ENCODE results near the gene PROCA1. TPM values are rescaled to one million over a fixed set of nuclear protein-coding genes. Genes with fewer than 3 reads are reported as not detected.

Gene PROCA1
- total RNA-seq, 1 experiment from 2014 or later: 4.6 TPM

DNA sequence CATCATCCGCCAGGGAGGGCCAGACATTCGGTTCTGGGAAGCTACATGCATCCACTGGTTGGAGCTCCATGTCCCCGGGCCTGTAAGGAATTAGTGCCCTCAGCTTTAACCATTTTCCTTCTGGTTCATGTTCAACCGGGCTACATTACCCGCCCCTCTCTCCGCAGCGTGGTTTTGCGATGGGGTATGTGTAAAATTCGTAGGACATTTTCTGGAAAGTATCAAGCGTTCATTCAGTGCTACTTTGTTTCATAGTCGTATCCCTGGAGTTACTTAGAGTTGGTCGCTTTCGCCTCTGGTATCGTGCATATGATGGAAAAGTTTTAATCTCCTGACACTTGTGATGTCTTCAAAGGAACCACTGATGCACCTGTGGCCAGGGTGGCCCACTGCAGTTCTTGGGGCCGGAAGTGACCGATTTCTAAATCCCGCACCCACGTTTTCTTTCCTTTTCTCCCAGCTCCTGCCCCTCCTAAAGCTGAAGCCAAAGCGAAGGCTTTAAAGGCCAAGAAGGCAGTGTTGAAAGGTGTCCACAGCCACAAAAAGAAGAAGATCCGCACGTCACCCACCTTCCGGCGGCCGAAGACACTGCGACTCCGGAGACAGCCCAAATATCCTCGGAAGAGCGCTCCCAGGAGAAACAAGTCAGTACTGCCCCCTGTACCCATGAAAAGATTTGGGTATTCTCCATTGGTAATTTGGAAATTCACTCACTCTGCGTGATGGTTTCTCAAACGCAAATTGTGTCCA is 8.7 kb upstream of the PROCA1 start:
- TF ChIP-seq, protein P1, sequence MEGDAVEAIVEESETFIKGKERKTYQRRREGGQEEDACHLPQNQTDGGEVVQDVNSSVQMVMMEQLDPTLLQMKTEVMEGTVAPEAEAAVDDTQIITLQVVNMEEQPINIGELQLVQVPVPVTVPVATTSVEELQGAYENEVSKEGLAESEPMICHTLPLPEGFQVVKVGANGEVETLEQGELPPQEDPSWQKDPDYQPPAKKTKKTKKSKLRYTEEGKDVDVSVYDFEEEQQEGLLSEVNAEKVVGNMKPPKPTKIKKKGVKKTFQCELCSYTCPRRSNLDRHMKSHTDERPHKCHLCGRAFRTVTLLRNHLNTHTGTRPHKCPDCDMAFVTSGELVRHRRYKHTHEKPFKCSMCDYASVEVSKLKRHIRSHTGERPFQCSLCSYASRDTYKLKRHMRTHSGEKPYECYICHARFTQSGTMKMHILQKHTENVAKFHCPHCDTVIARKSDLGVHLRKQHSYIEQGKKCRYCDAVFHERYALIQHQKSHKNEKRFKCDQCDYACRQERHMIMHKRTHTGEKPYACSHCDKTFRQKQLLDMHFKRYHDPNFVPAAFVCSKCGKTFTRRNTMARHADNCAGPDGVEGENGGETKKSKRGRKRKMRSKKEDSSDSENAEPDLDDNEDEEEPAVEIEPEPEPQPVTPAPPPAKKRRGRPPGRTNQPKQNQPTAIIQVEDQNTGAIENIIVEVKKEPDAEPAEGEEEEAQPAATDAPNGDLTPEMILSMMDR (conservative IDR thresholded peaks at IDR 0.05; ENCODE audit: low read depth, low read length): 0 out of 2 replicates have a peak, but pooled peaks have one; percentile 16
- TF ChIP-seq EZH2 (IDR thresholded peaks at IDR 0.05; ENCODE audit: borderline replicate concordance, low read depth, low read length, poor library complexity, severe bottlenecking): no peak
- POLR2A ChIA-PET (ENCODE audit: low non-redundant PET): interaction anchor here (0.5 to 1.1 kb wide), 5 partner anchors 10 to 1753 kb away, joined by 3 to 17 read pairs (median 3); no protein-coding TSS in a partner anchor
- Histone ChIP-seq H3K4me1 (ENCODE audit: insufficient read depth, low read length, poor library complexity, severe bottlenecking) (peaks cover 58% of the 10 kb centered on the region), H3K36me3 (ENCODE audit: insufficient read depth, low read length, poor library complexity, severe bottlenecking) (peaks cover 54% of the 10 kb centered on the region), H3K27ac (ENCODE audit: low read depth, low read length, poor library complexity, severe bottlenecking) (peak overlapping the region; percentile 81), H3K27me3 (replicated peaks; ENCODE audit: insufficient read depth, low read depth, low read length, poor library complexity) (no peaks in the 10 kb centered on the region), H3K4me3 (ENCODE audit: low read depth, low read length, poor library complexity, severe bottlenecking) (peak overlapping the region; percentile 72), H3K9me3 (ENCODE audit: low read depth, low read length, poor library complexity, severe bottlenecking) (no peaks in the 10 kb centered on the region)
- BruUV-seq (replicated peaks): TSS peak; percentile 84
- no peak for DNase-seq (ENCODE audit: low spot score)
- intact Hi-C loops (cut with micrococcal nuclease; ENCODE audit: unreplicated experiment): no loop called here
- CTCF ChIA-PET: interaction anchor here (1.0 kb wide), 1 partner anchor 8 kb away, joined by 3 read pairs; the partner anchor contains the start of gene NEK8

DNA sequence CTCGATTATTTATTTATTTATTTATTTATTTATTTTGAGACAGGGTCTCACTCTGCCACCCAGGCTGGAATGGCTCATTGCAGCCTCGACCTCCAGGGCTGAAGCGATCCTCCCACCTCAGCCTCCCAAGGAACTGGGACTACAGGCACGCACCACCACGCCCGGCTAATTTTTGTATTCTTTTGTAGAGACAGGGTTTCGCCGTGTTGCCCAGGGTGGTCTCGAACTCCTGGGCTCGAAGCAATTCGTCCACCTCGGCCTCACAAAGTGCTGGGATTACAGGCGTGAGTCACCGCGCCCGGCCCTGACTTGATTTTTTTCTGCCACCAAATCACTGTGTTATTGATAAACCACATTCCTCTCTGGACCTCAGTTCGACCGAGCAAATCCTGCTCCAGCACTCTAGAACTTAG is 7.3 kb upstream of the PROCA1 start:
- ChIA-PET POLR2A (ENCODE audit: low non-redundant PET) (interaction anchor here (0.6 to 1.1 kb wide), 6 partner anchors 9 to 233 kb away, joined by 3 to 10 read pairs (median 4); partner anchors contain the start of genes NEK8 and PHF12), CTCF (interaction anchor here (0.6 to 1.0 kb wide), 4 partner anchors 8 to 146 kb away, joined by 3 to 5 read pairs (median 4); partner anchors contain the start of genes NEK8 and PROCA1)
- DNase-seq (ENCODE audit: low spot score): no peak
- TF ChIP-seq, protein P1 (conservative IDR thresholded peaks at IDR 0.05; ENCODE audit: low read depth, low read length): no peak
- no peak for TF ChIP-seq EZH2 (IDR thresholded peaks at IDR 0.05; ENCODE audit: borderline replicate concordance, low read depth, low read length, poor library complexity, severe bottlenecking)
- BruUV-seq (replicated peaks): no TSS peak
- intact Hi-C loops (cut with micrococcal nuclease; ENCODE audit: unreplicated experiment): no loop called here
- Histone ChIP-seq H3K4me3 (ENCODE audit: low read depth, low read length, poor library complexity, severe bottlenecking) (peak overlapping the region; percentile 72), H3K27ac (ENCODE audit: low read depth, low read length, poor library complexity, severe bottlenecking) (peak overlapping the region; percentile 81), H3K27me3 (replicated peaks; ENCODE audit: insufficient read depth, low read depth, low read length, poor library complexity) (no peaks in the 10 kb centered on the region), H3K9me3 (ENCODE audit: low read depth, low read length, poor library complexity, severe bottlenecking) (no peaks in the 10 kb centered on the region), H3K4me1 (ENCODE audit: insufficient read depth, low read length, poor library complexity, severe bottlenecking) (peaks cover 50% of the 10 kb centered on the region), H3K36me3 (ENCODE audit: insufficient read depth, low read length, poor library complexity, severe bottlenecking) (peaks cover 57% of the 10 kb centered on the region)

DNA sequence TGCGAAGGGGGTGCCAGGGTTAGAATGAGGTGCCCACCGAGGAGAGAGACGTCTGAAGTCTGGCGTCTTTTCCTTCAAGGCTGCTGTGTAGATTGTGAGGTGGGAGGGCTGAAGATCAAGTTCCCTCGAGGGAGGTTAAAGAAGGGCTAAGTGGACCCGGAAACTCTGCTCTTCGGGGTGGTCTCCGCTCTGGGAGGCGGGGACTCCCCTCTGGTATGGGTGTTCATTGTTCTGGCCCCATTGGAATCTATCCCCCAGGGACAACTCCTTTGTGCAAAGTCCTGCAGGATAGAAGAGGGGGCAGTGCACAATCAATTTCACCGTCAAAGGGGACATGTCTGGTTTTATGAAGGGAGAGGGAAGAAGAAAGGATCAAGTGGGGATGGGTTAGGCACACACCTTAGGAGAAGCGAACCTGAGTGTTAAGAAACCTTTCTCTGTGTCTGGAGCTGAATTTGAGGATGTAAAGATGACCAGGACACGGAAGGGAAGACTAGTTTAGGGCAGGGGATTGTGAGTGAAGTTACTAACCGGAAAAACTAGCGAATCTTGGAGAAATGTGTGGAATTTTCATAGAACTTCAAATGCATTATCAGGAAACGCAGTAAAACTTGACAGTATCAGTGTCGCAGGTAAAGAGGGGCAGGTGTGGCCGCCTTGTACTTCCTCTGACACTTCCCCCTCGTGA is 6.8 kb upstream of the PROCA1 start:
- H3K27ac ChIP-seq (ENCODE audit: low read depth, low read length, poor library complexity, severe bottlenecking): peak overlapping the region; percentile 97
- H3K4me3 ChIP-seq (ENCODE audit: low read depth, low read length, poor library complexity, severe bottlenecking): peak overlapping the region; percentile 97
- CTCF ChIA-PET: no interaction called here
- peaks cover 47% of the 10 kb centered on the region for H3K4me1 ChIP-seq (ENCODE audit: insufficient read depth, low read length, poor library complexity, severe bottlenecking)
- peak; percentile 66 for DNase-seq (ENCODE audit: low spot score)
- BruUV-seq (replicated peaks): no TSS peak
- peaks cover 56% of the 10 kb centered on the region for H3K36me3 ChIP-seq (ENCODE audit: insufficient read depth, low read length, poor library complexity, severe bottlenecking)
- no peaks in the 10 kb centered on the region for H3K27me3 ChIP-seq (replicated peaks; ENCODE audit: insufficient read depth, low read depth, low read length, poor library complexity)
- POLR2A ChIA-PET (ENCODE audit: low non-redundant PET): no interaction called here
- intact Hi-C loops (cut with micrococcal nuclease; ENCODE audit: unreplicated experiment): no loop called here
- no peaks in the 10 kb centered on the region for H3K9me3 ChIP-seq (ENCODE audit: low read depth, low read length, poor library complexity, severe bottlenecking)
- no peak for TF ChIP-seq EZH2 (IDR thresholded peaks at IDR 0.05; ENCODE audit: borderline replicate concordance, low read depth, low read length, poor library complexity, severe bottlenecking)
- TF ChIP-seq, protein P1 (conservative IDR thresholded peaks at IDR 0.05; ENCODE audit: low read depth, low read length): no peak

Measured in A673 (cell line).